SH-SY5Y (cell line): Measurements from ENCODE around the gene MRPL53.

Experiments used
- GATA2 ChIP-seq: IDR thresholded peaks from 2 replicates; pipeline ENCODE4 v1.6.1; 2011; ENCODE audit warnings: mild to moderate bottlenecking, low read depth, low read length
- GATA3 ChIP-seq: IDR thresholded peaks from 2 replicates; pipeline ENCODE4 v1.6.1; 2011; ENCODE audit warnings: low read depth, mild to moderate bottlenecking, low read length, moderate library complexity

GRCh38 chr2:74458938-74459363 is 13.5 kb downstream of the MRPL53 start:
- TF ChIP-seq GATA2 (no peak), GATA3 (no peak)
